Aortic smooth muscle cell (primary cell): ENCODE measurements around the gene PHF2. TPM values are rescaled to one million over a fixed set of nuclear protein-coding genes. Genes with fewer than 3 reads are reported as not detected.

Experiments used
- total RNA-seq: library from RNA; depleted of rRNA; stranded (reverse); fragments of >200 nt; gene quantifications from 2 replicates; pipeline ENCODE4 v1.2.3, GENCODE V29; 2014

The PHF2 gene
- 14.8 and 15.9 TPM in 2 replicates for total RNA-seq

DNA sequence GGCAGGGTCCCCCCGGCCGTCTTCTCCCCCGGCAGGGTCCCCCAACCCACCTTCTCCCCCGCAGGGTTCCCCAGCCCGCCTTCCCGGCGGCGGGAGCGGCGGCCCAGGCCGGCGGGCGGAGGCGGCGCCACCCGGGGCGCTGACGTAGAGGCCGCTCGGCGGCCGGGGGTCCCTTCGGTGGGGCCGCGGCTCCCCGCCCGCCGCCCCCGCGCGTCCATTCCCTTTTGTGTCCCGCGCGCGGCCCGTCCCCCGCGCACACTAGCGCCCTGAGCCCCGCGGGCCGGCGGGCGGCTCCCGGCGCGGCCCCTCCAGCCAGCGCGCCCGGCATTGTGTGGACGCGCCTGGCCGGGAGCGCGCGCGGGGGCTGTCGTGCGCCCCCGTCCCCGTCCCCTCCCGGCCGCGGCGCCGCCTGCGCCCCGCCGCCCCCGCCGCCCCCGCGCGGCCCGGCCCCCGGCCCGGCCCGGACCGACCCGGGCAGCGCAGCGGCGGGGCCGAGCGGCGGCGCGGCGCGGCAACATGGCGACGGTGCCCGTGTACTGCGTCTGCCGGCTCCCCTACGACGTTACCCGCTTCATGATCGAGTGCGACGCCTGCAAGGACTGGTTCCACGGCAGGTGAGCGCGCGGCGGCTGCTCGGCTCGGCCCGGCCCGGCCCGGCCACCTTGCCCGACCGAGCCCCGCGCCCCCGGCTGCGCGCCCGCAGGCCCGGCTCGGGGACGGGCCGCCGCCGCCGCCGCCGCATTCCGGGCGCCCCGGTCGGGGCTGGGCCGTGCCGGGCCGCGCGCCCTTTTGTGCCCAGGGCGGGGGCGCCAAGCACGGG is at the start of gene PHF2:
TSS of gene PHF2 (plus strand) at position 327 of the 820 bp plus-strand sequence. CDS start at position 517, 190 bp downstream.

Other genes with a start within 250 kb of the PHF2 start
- gene FAM120A, start 124.9 kb upstream of the PHF2 start, total RNA-seq, result 110 and 112 TPM in 2 replicates
- gene FAM120AOS, start 123.0 kb upstream of the PHF2 start, total RNA-seq, result 41.1 and 42.1 TPM in 2 replicates